Ishikawa (cell line): ENCODE results near the gene SMAD7.

Experiments used
- CEBPB ChIP-seq: IDR thresholded peaks from 2 replicates; pipeline ENCODE4 v1.6.1; 2012
- CREB1 ChIP-seq: IDR thresholded peaks from 2 replicates; pipeline ENCODE4 v1.6.1; 2012; ENCODE audit warnings: low read depth
- EGR1 ChIP-seq: IDR thresholded peaks from 2 replicates; pipeline ENCODE4 v1.6.1; 2012
- EP300 ChIP-seq: IDR thresholded peaks from 2 replicates; pipeline ENCODE4 v1.6.1; 2012; ENCODE audit warnings: borderline replicate concordance
- FOXM1 ChIP-seq: IDR thresholded peaks from 2 replicates; pipeline ENCODE4 v1.6.1; 2012; ENCODE audit warnings: low read depth, borderline replicate concordance
- MAX ChIP-seq: IDR thresholded peaks from 2 replicates; pipeline ENCODE4 v1.6.1; 2012
- NFIC ChIP-seq: IDR thresholded peaks from 2 replicates; pipeline ENCODE4 v1.6.1; 2012
- RAD21 ChIP-seq: IDR thresholded peaks from 2 replicates; pipeline ENCODE4 v1.6.1; 2012; ENCODE audit warnings: low read depth
- REST ChIP-seq: IDR thresholded peaks from 2 replicates; pipeline ENCODE4 v1.6.1; 2012; ENCODE audit warnings: low read depth, mild to moderate bottlenecking
- TAF1 ChIP-seq: IDR thresholded peaks from 2 replicates; pipeline ENCODE4 v1.6.1; 2012; ENCODE audit warnings: low read depth, mild to moderate bottlenecking
- TCF12 ChIP-seq: IDR thresholded peaks from 2 replicates; pipeline ENCODE4 v1.6.1; 2012; ENCODE audit warnings: low read depth
- TEAD4 ChIP-seq: IDR thresholded peaks from 2 replicates; pipeline ENCODE4 v1.6.1; 2012
- USF1 ChIP-seq: IDR thresholded peaks from 2 replicates; pipeline ENCODE4 v1.6.1; 2012
- YY1 ChIP-seq: IDR thresholded peaks from 2 replicates; pipeline ENCODE4 v1.6.1; 2012; ENCODE audit warnings: low read depth
- ZBTB7A ChIP-seq: IDR thresholded peaks from 2 replicates; pipeline ENCODE4 v1.6.1; 2012; ENCODE audit warnings: low read depth

SMAD7 gene

GRCh38 chr18:48904091-48904490 lies 46.7 kb downstream of the SMAD7 start:
- no peak for TF ChIP-seq USF1
- no peak for TF ChIP-seq REST
- TF ChIP-seq RAD21 = no peak
- no peak for TF ChIP-seq NFIC
- no peak for TF ChIP-seq FOXM1
- no peak for TF ChIP-seq CEBPB
- no peak for TF ChIP-seq ZBTB7A
- no peak for TF ChIP-seq MAX
- TF ChIP-seq TEAD4 = no peak
- no peak for TF ChIP-seq CREB1
- TF ChIP-seq EP300 = no peak
- no peak for TF ChIP-seq EGR1
- no peak for TF ChIP-seq TCF12

GRCh38 chr18:48902856-48903601 lies 47.7 kb downstream of the SMAD7 start:
- TF ChIP-seq USF1 (peak; percentile 86), TCF12 (no peak), FOXM1 (no peak), RAD21 (no peak), YY1 (no peak), CREB1 (no peak), TEAD4 (no peak), MAX (no peak), TAF1 (no peak)

GRCh38 chr18:48902023-48902855 lies 48.5 kb downstream of the SMAD7 start:
- no peak for TF ChIP-seq CREB1
- TF ChIP-seq TEAD4 = peak; percentile 89
- TF ChIP-seq EGR1 = peak; percentile 54; the same call in 1 of the 2 replicates
- no peak for TF ChIP-seq YY1
- TF ChIP-seq MAX = peak; percentile 74
- TF ChIP-seq TCF12 = peak; percentile 92
- no peak for TF ChIP-seq FOXM1
- no peak for TF ChIP-seq USF1
- TF ChIP-seq REST = no peak
- no peak for TF ChIP-seq TAF1
- TF ChIP-seq RAD21 = peak; percentile 18; the same call in 1 of the 2 replicates
- TF ChIP-seq NFIC = peak; percentile 100
- peak; percentile 92 for TF ChIP-seq EP300
- no peak; the same call in 1 of the 2 replicates for TF ChIP-seq CEBPB
- peak; percentile 78; the same call in 1 of the 2 replicates for TF ChIP-seq ZBTB7A

GRCh38 chr18:48901145-48902022 lies 49.4 kb downstream of the SMAD7 start:
- TF ChIP-seq CEBPB (no peak), USF1 (no peak), NFIC (no peak), TAF1 (no peak), FOXM1 (no peak), EP300 (no peak)
